PC-3 (cell line): ENCODE data around the gene ZSWIM8. TPM values are rescaled to one million over a fixed set of nuclear protein-coding genes. Genes with fewer than 3 reads are reported as not detected.
A peak's percentile ranks its signal among the peaks of the same experiment; 100 is the strongest.

ENCODE experiments used
- ATAC-seq: fragments of 200-7000 bp; cut with Tn5 transposase; 2 replicates; pipeline ENCODE4 v1.9.1; 2020; ENCODE audit warnings: mild to moderate bottlenecking, moderate library complexity
- BruUV-seq: library from RNA; stranded (reverse); fragments of 400-500 nt; replicated peaks from 2 replicates; lab custom pipeline; 2021; lab: Mats Ljungman, UMichigan
- CTCF ChIA-PET: fragments of 300-600 bp; sonication (Branson Sonifier 250); formaldehyde crosslinking; loops from one replicate; lab custom pipeline; 2022; ENCODE audit warnings: antibody characterized with exemption; lab: Charles Lee
- POLR2A ChIA-PET: fragments of 300-600 bp; sonication (Branson Sonifier 250); formaldehyde crosslinking; loops from one replicate; lab custom pipeline; 2022; ENCODE audit warnings: antibody characterized with exemption; ENCODE audit not compliant: unreplicated experiment; lab: Charles Lee
- DNase-seq: peaks from one replicate; pipeline ENCODE4 v3.0.0-alpha.2; 2015
- H2AFZ ChIP-seq: fragments of 300-600 bp; sonication (generic); 2 replicates; pipeline ENCODE4 v1.6.0; 2016; ENCODE audit warnings: antibody characterized with exemption, low read length
- H3F3A ChIP-seq: fragments of 300-600 bp; sonication (generic); one replicate; pipeline ENCODE4 v1.6.0; 2017; ENCODE audit warnings: antibody characterized with exemption, low read length, control low read depth, mild to moderate bottlenecking; ENCODE audit not compliant: unreplicated experiment
- H3K27ac ChIP-seq: fragments of 300-600 bp; sonication (generic); 2 replicates; pipeline ENCODE4 v1.5.1; 2016; ENCODE audit warnings: mild to moderate bottlenecking, low read length
- H3K27me3 ChIP-seq: fragments of 300-600 bp; sonication (generic); 2 replicates; pipeline ENCODE4 v1.6.1; 2016; ENCODE audit warnings: low read length, mixed read lengths
- H3K36me3 ChIP-seq: fragments of 300-600 bp; sonication (generic); 2 replicates; pipeline ENCODE4 v1.6.1; 2016; ENCODE audit warnings: low read depth, mixed run types, low read length, mixed read lengths
- H3K4me1 ChIP-seq: fragments of 300-600 bp; sonication (generic); 2 replicates; pipeline ENCODE4 v1.5.1; 2016; ENCODE audit warnings: low read length; ENCODE audit not compliant: insufficient read depth
- H3K4me2 ChIP-seq: fragments of 300-600 bp; sonication (generic); 2 replicates; pipeline ENCODE4 v1.6.0; 2016; ENCODE audit warnings: low read length
- H3K4me3 ChIP-seq: fragments of 300-600 bp; sonication (generic); 2 replicates; pipeline ENCODE4 v1.5.1; 2016; ENCODE audit warnings: mild to moderate bottlenecking, low read length, mixed read lengths
- H3K79me2 ChIP-seq: fragments of 300-600 bp; sonication (generic); 2 replicates; pipeline ENCODE4 v1.6.1; 2017; ENCODE audit warnings: low read length, mixed read lengths
- H3K9ac ChIP-seq: fragments of 300-600 bp; sonication (generic); 2 replicates; pipeline ENCODE4 v1.6.0; 2016; ENCODE audit warnings: mild to moderate bottlenecking, low read length
- H3K9me2 ChIP-seq: fragments of 300-600 bp; sonication (generic); replicated peaks from 2 replicates; pipeline ENCODE4 v1.6.1; 2016; ENCODE audit warnings: mixed run types, low read length, mixed read lengths
- H3K9me3 ChIP-seq: fragments of 300-600 bp; sonication (generic); 2 replicates; pipeline ENCODE4 v1.6.1; 2016; ENCODE audit warnings: low read length, mixed read lengths
- H4K20me1 ChIP-seq: fragments of 300-600 bp; sonication (generic); 2 replicates; pipeline ENCODE4 v1.6.1; 2016; ENCODE audit warnings: low read length, mixed read lengths
- CTCF ChIP-seq: fragments of 300-600 bp; sonication (generic); conservative IDR thresholded peaks from 2 replicates; pipeline ENCODE4 v1.5.1; 2017; ENCODE audit warnings: antibody characterized with exemption, low read depth, mild to moderate bottlenecking, low read length
- EZH2 ChIP-seq: fragments of 300-600 bp; sonication (generic); IDR thresholded peaks from one replicate; pipeline ENCODE4 v1.6.1; 2017; ENCODE audit warnings: antibody characterized with exemption, mild to moderate bottlenecking, low read length; ENCODE audit not compliant: unreplicated experiment
- EZH2phosphoT487 ChIP-seq: fragments of 300-600 bp; sonication (generic); IDR thresholded peaks from 2 replicates; pipeline ENCODE4 v1.6.1; 2018; ENCODE audit warnings: mild to moderate bottlenecking, antibody characterized with exemption, low read length, borderline replicate concordance
- intact Hi-C: fragments of 100-400 bp; cut with micrococcal nuclease; formaldehyde crosslinking; loops from 2 replicates; pipeline ENCODE4 v1.9.0; 2023
- total RNA-seq: library from RNA; depleted of rRNA; stranded (reverse); fragments of >200 nt; gene quantifications from 2 replicates; pipeline ENCODE4 v1.2.3, GENCODE V29; 2014

The ZSWIM8 gene
- total RNA-seq, 1 experiment from 2014 or later = 152 TPM

GRCh38 chr10:73774637-73775036 lies 10.8 kb upstream of the ZSWIM8 start:
- H3K27ac ChIP-seq = no peak overlapping the region
- H4K20me1 ChIP-seq = peaks cover 29% of the 10 kb centered on the region
- intact Hi-C loops = loop anchor here (1.0 to 5.0 kb wide), 2 partner anchors 105 to 223 kb away; partner anchors contain the start of gene VCL
- no peaks in the 10 kb centered on the region for H3K9me3 ChIP-seq
- H3K36me3 ChIP-seq = peaks cover 50% of the 10 kb centered on the region
- POLR2A ChIA-PET = interaction anchor here (0.6 to 1.0 kb wide), 2 partner anchors 11 to 604 kb away, joined by 3 read pairs; no protein-coding TSS in a partner anchor
- peak; percentile 94 for TF ChIP-seq CTCF
- no peak for TF ChIP-seq EZH2
- CTCF ChIA-PET = interaction anchor here (0.5 to 3.1 kb wide), 10 partner anchors 30 to 182 kb away, joined by 3 to 39 read pairs (median 4); partner anchors contain the start of gene SEC24C
- H3K9ac ChIP-seq = peak overlapping the region; percentile 78; the same call in 1 of the 2 replicates
- no peaks in the 10 kb centered on the region for H3K27me3 ChIP-seq
- peaks cover 24% of the 10 kb centered on the region for H3F3A ChIP-seq
- no peak overlapping the region for H2AFZ ChIP-seq
- ATAC-seq (peak; percentile 2), DNase-seq (peak; percentile 91)
- H3K9me2 ChIP-seq = no peaks in the 10 kb centered on the region
- peaks cover 27% of the 10 kb centered on the region for H3K4me1 ChIP-seq
- peak overlapping the region; percentile 73 for H3K4me3 ChIP-seq
- H3K4me2 ChIP-seq = peak overlapping the region; percentile 81
- no TSS peak for BruUV-seq
- H3K79me2 ChIP-seq = peaks cover 69% of the 10 kb centered on the region

- DNase-seq (no peak), ATAC-seq (no peak)
- H2AFZ ChIP-seq = no peak overlapping the region
- H3K27ac ChIP-seq = no peak overlapping the region
- peaks cover 16% of the 10 kb centered on the region for H3F3A ChIP-seq
- TF ChIP-seq EZH2phosphoT487 (no peak), CTCF (no peak), EZH2 (no peak)
- POLR2A ChIA-PET = interaction anchor here (0.6 to 0.7 kb wide), 3 partner anchors 32 to 54 kb away, joined by 3 to 14 read pairs (median 7); no protein-coding TSS in a partner anchor
- peaks cover 26% of the 10 kb centered on the region for H4K20me1 ChIP-seq
- CTCF ChIA-PET = no interaction called here
- no peak overlapping the region for H3K9ac ChIP-seq
- no peaks in the 10 kb centered on the region for H3K9me3 ChIP-seq
- peaks cover 29% of the 10 kb centered on the region for H3K36me3 ChIP-seq
- H3K79me2 ChIP-seq = peaks cover 99% of the 10 kb centered on the region
- H3K27me3 ChIP-seq = no peaks in the 10 kb centered on the region
- H3K4me1 ChIP-seq = peaks cover 47% of the 10 kb centered on the region
- intact Hi-C loops = no loop called here
- H3K9me2 ChIP-seq = no peaks in the 10 kb centered on the region
- H3K4me2 ChIP-seq = no peak overlapping the region
- H3K4me3 ChIP-seq = no peak overlapping the region
- BruUV-seq = no TSS peak
Measured at GRCh38 chr10:73779018-73779417, 6.4 kb upstream of the ZSWIM8 start.

- TF ChIP-seq EZH2 (no peak), EZH2phosphoT487 (no peak), CTCF (no peak)
- no peak for ATAC-seq
- H3K9me3 ChIP-seq = no peaks in the 10 kb centered on the region
- peaks cover 48% of the 10 kb centered on the region for H3K4me1 ChIP-seq
- peaks cover 21% of the 10 kb centered on the region for H4K20me1 ChIP-seq
- peak overlapping the region; percentile 86 for H3K4me2 ChIP-seq
- ChIA-PET POLR2A (interaction anchor here (0.5 to 0.7 kb wide), 4 partner anchors 16 to 53 kb away, joined by 3 to 14 read pairs (median 10); no protein-coding TSS in a partner anchor), CTCF (interaction anchor here (2.5 kb wide), 1 partner anchor 100 kb away, joined by 9 read pairs; no protein-coding TSS in a partner anchor)
- no peak overlapping the region for H3K4me3 ChIP-seq
- intact Hi-C loops = no loop called here
- no peak overlapping the region for H3K27ac ChIP-seq
- H3K9ac ChIP-seq = no peak overlapping the region
- DNase-seq = no peak
- H3F3A ChIP-seq = peaks cover 16% of the 10 kb centered on the region
- H2AFZ ChIP-seq = no peak overlapping the region
- peaks cover 28% of the 10 kb centered on the region for H3K36me3 ChIP-seq
- no peaks in the 10 kb centered on the region for H3K27me3 ChIP-seq
- BruUV-seq = no TSS peak
- H3K79me2 ChIP-seq = peaks cover 99% of the 10 kb centered on the region
- no peaks in the 10 kb centered on the region for H3K9me2 ChIP-seq
Measured at GRCh38 chr10:73779539-73780197, 5.7 kb upstream of the ZSWIM8 start.
